Measurements from ENCODE around the gene CIT.

The CIT gene

DNA sequence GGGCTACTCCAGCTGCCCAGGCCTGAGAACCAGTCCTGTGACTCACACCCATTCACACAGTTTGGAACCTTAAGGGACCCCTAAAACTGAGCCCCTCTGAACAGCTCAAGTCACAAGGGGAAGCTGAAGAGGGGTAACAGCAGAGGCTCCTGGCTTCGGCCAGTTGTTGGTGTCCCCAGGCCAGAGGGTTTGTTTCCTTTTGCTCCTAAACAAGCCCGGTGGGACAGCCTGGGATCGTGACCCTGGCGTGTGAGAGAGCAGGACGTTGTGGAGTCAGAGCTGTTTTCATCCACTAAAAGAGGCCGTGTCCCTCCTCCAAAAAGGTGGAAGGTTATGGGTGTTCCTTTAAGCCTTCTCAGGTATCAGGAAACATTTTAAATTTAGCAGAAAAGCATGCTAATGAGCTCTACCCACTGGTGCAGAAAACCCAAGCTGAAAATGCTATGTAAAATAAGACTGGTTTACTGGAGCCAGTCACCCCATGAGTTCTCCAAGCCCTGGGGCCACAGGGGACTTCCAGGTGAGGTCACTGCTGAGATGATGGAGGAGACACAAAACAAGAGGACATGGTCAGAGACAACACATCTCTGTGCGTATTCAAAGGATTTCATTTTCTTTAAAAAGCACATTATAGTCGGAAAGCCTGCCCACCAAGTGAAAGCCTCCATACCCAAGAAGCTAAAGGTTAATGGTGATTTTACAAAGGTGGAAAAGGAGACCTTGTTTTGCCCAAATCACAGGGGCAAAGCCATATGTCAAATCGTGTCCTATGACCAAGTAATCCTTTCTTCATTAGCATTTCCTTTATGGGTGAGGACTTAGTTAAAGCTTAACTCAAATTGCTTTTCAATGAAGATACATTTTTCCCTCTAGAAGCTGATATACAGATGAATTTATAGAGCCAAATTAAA lies 195.1 kb downstream of the CIT start:
- no peak for DNase-seq (ENCODE audit: low read depth in 2 of 3, low spot score in 1 of 3)

DNA sequence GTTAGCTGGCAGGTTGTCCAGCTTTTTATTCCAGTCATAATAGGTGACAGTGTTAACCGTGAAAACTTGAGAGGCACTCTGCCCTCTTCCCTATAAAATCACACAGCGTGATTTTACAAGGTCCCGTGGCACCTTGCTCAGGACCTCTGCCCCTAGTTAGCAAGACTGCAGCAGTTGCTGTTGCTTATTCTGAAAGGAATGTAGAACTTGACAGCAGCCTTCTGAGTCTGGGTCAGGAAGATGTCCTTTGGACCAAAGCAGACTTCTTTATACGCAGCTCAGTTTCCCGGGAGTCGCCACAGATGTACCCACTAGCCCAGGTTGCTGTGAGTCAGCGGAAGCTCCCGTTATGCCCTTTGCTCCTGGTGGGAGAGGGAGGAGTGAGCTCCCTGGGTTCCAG lies 196.0 kb downstream of the CIT start:
- DNase-seq (ENCODE audit: low read depth in 2 of 3, low spot score in 1 of 3): no peak

DNA sequence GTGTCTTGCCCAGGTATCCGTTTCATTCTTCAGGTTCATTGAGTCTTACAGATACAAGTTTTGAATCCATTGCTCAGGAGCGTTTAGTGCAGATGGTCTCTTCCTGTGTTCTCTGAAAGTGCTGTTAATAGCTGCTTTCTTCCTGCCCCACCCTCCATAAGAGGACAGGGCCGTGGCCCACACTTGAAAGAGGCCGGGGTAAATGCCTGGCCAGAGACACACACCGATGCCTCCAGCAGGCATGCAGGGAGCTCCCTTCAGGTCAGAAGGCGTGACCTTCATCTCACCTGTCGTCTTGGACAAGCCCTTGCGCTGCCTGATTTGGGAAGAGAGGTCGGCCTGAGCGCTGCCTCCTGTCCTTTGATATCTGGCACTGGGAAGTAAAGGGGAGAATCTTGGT lies 197.6 kb downstream of the CIT start:
- DNase-seq (ENCODE audit: low read depth in 2 of 3, low spot score in 1 of 3): no peak

DNA sequence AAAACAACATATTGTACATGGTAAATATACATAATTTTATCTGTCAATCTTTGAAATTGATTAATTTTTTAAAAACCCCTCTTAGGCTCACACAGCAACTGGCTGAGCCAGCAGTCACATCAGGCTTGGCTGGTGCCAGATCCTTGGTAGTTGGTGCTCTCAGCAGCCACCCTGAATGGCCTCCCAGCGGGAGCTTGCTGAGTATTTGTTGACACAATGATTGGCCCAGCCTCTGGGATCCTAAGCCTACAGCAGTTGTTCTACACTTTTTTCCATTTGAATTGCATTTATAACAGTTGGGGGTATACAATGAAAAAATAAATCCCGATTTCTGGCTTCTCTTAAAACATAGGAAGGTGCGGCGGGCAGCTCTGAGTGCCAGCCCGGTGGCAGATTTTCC lies 198.0 kb downstream of the CIT start:
- no peak for DNase-seq (ENCODE audit: low read depth in 2 of 3, low spot score in 1 of 3)

DNA sequence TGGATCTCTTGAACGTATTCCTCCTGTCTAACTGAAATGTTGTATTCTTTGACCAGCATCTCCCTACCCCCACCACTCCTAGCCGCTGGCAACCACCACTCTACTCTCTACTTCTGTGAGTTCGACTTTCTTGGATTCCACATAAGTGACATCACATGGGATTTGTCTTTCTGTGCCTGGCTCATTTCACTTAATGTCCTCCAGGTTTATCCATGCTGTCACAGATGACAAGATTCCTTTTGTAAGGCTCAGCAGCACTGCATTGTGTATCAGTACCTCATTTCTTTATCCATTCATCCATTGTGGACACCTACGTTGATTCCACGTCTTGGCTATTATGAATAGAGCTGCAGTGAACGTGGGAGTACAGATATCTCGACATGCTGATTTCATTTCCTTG lies 198.7 kb downstream of the CIT start:
- DNase-seq (ENCODE audit: low read depth in 2 of 3, low spot score in 1 of 3): no peak

DNA sequence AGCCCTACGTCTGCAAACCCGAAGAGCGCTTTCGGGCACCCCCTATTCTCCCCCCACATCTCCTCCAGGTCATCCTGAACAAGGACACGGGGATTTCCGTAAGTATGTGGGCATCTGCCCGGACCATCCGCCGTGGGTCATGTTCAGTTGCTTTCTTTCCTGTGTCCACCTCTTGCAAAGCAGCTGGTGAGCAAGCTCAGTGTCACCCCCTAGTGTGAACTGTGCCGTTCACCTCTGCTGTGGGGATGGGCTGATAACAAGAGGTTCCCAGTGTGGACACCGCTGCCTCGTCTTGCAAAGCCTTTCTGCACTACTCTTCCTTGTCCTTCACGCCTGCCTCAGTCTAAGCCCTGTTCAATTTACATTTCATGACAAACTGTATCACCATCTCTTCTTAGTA lies 200.5 kb downstream of the CIT start:
- no peak for DNase-seq (ENCODE audit: low read depth in 2 of 3, low spot score in 1 of 3)

DNA sequence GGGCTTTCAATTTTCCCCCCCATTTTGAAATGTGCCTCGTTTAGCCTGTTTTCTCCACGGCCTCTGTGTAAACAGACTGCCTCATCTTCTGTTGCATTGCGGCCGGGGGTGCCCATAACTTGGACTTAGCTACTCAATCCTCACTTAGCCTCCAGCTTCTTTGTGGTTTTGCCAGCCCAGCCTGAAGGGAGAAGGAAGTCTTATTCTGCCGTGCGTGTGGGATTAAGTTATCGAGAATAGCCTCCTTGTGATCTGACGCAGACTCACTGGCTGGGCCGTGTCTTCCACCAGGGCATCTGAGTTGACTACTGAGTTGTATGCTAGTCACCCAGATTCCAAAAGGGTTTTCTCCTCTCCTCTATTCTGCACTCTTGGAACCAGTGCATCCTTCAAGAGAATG lies 201.1 kb downstream of the CIT start:
- no peak for DNase-seq (ENCODE audit: low read depth in 2 of 3, low spot score in 1 of 3)

DNA sequence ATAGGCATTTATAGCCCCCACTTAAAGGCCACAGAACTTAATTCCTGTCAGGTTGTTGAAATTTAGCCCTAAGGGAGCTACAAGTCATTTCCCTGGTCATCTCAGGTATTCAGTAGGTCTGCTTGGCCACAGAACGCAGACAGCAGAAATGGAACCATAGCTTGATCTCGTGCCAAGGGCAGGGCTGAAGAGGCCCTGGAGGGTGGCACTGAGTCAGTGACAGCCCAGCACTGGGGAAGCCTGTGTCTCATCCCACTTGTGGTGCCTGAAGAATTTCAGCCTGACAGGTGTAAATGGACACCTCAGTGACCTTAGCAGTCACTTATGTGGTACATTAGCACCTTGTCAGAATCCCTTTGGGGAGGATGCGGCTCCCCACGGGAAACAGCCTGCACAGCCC lies 202.6 kb downstream of the CIT start:
- no peak for DNase-seq (ENCODE audit: low read depth in 2 of 3, low spot score in 1 of 3)

DNA sequence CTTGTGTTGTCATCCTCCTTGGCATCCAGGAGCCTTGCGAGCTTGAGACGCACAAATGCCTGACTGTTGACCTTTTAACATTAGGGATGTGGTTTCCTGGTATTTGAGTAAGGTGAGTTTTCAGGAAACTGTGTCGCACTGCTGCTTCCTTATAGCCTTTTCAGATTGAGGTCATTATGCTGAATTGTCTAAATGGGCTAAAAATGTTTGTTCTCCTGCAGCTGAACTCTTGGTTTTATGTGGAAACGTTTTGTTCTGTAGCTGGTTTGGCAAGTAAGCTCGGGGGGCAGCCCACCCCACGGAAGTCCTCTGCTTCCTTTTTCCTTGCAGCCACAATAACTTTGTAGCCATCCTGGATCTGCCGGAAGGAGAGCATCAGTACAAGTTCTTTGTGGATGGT lies 203.5 kb downstream of the CIT start:
- DNase-seq (ENCODE audit: low read depth in 2 of 3, low spot score in 1 of 3): no peak

DNA sequence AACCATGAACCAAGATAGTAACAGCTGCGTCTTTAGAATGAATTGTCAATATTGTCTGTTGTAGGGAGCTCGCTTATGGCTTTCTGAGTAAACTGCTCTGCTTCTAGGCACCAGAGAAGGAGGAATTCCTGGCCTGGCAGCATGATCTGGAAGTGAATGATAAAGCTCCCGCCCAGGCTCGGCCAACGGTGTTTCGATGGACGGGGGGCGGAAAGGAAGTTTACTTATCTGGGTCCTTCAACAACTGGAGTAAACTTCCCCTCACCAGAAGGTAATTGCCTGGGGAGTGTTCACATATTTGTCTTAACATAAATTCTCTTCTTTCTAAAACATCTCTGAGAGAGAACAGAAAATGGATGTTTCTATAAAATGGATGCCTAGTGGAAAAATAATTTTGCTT lies 204.9 kb downstream of the CIT start:
- DNase-seq (ENCODE audit: low read depth in 2 of 3, low spot score in 1 of 3): no peak

DNA sequence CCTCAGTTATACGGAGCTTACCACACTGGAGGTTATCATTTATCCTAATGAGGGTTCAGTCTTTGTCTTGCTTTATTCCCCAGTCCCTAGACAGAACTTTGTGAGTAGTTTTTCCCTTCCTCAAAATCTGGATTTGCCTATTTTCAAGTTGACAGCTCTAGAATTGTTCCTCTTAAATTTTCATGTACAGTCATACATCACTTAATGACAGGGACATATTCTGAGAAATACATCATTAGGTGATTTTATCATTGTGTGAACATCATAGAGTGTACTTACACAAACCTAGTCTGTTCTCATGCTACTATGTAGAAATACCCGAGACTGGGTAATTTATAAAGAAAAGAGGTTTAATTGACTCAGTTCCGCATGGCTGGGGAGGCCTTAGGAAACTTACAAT lies 206.1 kb downstream of the CIT start:
- DNase-seq (ENCODE audit: low read depth in 2 of 3, low spot score in 1 of 3): no peak

DNA sequence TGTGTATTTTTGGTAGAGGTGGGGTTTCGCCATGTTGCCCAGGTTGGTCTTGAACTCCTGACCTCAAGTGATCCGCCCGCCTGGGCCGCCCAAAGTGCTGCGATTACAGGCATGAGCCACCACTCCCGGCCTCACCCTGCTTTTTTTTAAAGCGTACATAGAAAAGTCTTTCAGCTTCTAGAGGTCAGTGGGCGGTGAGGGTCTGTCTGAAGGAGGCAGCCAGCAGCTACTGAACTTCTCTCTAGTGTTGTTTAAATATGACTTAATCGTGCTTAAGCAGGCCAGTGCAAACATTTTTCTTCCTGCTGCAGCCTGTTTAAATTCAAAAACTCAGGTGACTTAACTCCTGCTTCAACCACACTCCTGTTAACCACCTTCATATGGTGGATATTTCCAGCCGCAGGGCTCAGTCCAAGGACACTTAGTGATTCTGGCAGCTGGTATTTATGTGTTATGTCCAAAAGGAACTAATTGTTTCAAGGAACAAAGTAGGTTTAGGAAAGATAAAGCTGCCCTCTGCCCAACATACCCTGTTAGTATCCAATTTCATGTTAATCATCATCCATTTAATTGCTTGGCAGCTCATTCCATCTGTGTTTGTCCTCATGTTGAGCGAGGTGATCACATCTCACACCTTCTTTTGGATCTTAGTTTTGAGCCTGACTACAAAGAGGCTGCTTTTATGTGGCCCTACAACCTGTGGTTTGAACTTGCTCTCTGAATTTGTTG lies 207.2 kb downstream of the CIT start:
- no peak for DNase-seq (ENCODE audit: low read depth in 2 of 3, low spot score in 1 of 3)

DNA sequence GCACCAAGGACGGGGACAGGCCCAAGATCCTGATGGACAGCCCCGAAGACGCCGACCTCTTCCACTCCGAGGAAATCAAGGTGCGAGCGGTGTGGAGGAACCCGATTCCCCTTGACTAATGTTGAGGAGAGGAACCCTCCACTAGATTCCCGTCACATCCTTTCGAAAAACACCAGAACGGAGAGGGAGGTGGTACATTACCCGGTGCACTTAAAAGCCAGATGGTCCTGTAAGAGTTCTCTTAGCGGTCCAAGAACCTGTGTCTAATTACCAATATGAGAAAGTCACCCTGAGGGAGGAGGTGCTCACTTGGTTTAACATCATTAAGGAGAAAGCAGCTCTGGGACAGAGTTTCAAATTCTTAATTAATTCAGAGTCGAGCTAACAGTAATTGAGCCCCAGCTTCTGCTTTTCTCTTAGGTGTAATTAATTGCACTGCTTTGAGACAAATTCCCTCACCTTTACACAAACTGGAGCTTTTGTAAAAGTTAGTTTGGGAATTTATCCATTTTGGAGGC lies 208.7 kb downstream of the CIT start:
- no peak for DNase-seq (ENCODE audit: low read depth in 2 of 3, low spot score in 1 of 3)

DNA sequence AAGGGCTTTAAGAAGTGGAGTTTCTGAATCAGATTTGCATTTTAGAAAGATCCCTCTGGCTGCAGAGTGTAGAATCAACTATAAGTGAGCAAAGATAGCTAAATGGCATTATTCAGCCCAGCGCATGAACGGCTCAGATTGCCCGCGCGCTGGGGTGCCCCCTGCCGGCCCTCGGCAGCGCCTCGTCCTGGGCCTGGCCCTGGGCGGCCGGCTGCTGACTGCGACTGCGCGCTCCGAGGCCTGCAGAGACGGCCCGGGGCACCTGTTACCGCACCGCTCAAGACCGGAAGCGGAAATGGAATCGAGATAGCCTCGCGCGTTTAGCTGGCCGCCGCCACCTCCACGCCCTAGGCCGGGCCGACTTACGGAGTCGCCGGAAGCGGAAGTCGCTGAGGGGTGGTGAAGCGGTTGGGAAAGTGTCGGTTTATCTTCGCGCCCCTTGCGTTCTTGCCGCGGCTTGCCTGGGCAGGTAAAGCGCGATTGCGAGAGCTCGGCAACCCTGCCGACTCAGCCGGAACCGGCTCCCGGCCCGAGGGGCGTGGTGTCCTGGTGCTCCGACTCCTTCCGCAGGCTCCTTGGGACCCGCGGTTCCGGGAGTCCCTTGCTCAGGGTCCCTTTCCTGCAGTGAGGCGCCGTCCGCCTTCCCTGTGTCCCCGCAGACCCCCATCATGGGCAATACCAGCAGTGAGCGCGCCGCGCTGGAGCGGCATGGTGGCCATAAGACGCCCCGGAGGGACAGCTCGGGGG lies 209.4 kb downstream of the CIT start, which contains the start of gene PRKAB1:
PRKAB1 (plus strand) TSS at position 557 of the 747 bp plus-strand sequence; CDS start at position 669, 112 bp downstream.
- peak; percentile 90 to 95 (median 94) for DNase-seq (ENCODE audit: low read depth in 2 of 3, low spot score in 1 of 3)

DNA sequence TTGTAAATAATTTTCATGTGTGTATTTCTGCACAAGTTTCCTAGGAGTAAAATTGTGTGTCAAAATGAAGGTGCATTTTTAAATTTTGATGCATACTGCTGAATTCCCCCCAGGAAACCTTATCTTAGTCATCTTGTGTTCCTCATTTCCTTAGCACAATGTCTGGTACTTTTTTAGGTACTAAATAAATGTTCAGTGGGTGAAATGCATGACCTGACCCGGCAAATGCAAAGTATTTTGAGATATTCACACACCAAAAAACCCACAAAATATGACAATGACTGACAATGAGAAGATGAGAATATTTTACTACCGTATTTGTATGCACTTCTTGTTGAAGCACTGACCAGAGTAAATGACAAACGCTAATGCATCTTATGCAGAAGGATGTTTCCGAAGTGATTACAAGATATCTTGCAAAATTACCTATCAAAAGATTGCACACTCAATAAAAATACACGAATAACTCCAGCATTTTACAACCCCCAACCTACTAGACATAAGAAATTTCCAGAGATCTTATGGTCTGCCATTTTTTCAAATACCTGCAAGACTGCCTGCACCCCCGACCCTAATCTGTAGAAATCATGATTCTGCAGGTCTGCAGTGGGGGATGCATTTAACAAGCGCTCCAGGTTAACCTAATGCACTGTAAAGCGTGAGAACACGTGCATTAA lies 210.1 kb downstream of the CIT start:
- no peak for DNase-seq (ENCODE audit: low read depth in 2 of 3, low spot score in 1 of 3)

DNA sequence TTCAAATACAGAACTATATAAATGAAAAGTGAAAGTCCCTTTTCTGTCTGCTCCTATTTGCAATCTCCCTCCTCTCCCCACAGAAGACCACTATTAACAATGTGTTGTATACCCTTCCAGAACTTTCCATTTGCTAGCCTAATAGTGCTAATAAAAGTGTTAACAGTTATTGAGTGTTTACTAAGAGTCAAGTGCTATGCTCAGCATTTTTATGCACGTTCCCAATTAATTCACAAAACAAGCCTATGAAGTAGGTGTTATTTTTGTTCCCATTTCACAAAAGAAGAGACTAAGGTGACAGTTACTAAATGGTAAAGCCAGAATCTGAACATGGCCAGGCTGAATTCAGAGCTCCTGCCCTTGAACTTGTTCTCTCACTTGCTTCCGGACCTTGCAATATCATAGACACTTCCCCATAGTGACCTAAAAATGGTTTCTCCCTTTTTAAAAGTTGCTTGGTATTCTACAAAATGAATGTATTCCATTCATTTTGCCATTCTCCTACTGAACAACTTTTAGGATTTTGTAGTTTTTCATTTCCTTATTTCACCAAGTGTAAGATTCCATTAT lies 210.8 kb downstream of the CIT start:
- DNase-seq (ENCODE audit: low read depth in 2 of 3, low spot score in 1 of 3): no peak

DNA sequence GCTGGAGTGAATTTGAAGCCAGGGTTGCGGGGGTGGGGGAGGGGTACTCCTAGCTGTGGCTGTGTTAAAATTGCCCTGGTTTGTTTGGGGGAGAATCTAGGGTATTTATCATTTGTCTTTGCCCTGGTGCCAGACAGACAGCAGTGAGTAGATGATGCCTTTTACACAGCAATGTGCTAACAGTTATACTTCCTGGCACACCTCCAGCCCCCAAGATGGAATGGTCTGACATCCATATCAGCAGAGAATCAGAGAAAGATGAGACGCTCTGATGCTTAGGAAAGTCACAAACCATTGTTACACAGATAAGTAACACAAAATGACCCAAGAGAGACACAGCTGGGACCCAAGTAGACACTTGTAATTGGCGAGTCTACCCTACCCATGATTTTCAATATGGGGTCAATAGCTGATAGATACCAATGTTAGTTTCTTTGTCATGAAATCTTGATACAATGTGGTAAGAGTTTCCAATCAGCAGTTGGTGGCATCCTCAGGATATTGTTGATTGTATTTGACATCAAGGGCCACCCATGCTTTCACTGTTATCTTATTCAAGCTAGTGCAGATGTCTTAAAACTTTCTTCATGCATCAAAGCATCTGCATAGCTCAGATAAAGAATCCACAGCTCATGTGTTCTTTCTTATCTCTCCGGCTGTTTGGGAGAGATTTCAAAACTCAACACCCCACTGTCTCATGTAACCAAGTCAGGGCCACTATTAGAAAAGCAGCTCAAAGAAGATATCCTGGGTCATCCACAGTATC lies 211.8 kb downstream of the CIT start:
- no peak for DNase-seq (ENCODE audit: low read depth in 2 of 3, low spot score in 1 of 3)

DNA sequence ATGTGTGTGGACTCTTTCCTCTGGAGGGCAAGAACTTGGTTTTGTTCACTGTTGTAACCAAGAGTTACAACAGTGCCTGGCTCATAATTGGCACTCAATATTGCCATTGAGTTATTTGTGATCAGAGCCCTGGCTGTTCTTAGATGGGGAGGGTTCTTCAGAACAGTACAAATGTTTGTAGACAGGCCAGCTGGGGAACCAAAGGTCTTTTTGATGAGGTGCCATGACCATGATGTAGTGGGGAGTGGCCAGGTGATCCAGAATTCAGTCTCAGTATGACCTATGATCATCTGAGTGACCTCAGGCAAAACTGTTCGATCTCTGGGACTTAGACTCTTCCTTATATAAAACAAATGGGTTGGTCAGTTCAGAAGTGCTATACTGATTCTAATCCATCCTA lies 212.5 kb downstream of the CIT start:
- no peak for DNase-seq (ENCODE audit: low read depth in 2 of 3, low spot score in 1 of 3)

DNA sequence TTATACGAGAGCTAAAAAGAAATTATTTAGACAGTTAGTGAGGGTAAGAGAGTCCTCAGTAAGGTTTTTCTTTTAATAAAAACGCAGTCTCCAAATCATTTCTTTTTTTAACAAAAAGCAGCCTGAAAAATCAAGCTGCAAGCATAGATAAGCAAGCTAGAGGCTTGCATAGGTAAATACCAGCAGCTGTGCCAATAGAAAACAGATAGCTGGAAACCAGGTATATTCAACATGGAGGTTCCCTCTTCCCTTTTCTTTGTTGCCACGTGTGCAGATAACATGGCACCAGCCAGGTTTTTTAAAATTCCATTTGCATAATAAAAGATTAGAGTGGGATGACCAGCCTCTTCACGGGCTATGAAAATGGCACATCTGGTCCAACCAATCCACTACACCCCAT lies 215.2 kb downstream of the CIT start:
- DNase-seq (ENCODE audit: low read depth in 2 of 3, low spot score in 1 of 3): no peak

DNA sequence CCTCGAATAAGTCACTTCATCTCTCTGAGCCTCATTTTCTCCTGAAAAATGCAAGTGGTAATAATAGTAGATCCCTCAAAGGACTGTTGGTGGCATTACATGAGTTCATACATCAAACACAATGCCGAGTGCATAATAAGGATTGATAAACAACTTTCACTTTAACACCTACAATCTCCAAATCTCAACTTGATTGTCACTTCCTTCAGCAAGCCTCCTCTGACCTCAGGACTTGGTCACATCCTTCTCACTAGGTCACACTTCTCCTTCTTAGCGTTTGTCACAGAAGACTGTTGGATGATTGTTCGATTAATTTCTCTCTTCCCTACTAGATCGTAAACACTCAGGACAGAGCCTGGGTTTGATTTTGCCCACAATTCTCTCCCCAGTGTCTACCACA lies 217.0 kb downstream of the CIT start:
- no peak for DNase-seq (ENCODE audit: low read depth in 2 of 3, low spot score in 1 of 3)
